ENCODE results near the gene TMC5. TPM values are rescaled to one million over a fixed set of nuclear protein-coding genes. Genes with fewer than 3 reads are reported as not detected.

TMC5 gene
- total RNA-seq, 1 experiment from 2014 or later = 52.5 TPM

DNA sequence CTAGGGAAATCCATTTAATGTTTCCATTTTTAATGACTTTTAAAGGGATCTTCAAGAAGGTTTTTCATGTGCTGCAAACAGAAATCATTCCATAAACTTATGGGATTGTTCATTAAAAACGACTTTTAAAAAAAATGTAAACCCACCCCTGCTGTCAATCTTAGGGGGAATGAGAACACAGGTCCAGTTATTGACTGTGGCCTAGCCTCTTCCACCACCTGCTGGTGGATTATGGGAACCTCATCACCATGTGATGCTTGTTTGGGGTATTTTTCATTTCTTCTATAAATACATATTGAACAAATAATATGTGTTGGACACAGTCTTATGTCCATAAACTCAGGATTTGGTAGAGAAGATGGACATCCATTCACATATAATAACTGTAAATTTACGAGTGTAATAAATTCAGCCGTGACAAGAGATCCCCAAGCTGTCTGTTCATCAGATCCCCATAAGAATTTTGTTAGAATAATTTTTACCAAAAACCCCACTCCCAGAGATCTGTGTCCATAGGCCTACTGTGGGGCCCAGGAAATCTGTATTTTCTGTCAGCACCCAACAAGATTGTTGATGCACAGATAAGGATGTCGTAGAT, 42.0 kb upstream of the TMC5 start:
- CTCF ChIA-PET = no interaction called here
- BruUV-seq (replicated peaks) = no TSS peak

DNA sequence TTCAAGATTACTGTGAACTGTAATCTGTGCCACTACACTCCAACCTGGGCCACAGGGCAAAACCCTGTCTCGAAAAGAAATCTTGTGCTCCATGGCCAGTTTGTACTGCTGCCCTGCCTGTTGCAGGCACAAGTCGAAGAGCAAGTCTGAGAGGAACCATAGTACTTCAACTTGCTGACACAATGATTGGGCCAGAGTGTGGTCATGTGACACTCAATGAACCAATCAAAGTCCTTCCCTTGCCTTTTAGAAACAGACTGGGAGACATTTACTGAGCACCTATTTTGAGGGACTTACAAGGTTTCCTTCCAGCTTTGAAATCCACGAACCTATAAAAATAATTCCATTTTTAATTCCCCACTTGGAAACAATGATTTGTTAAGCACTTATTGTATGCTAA, 39.8 kb upstream of the TMC5 start:
- Histone ChIP-seq H3K27me3 (ENCODE audit: insufficient read depth, low read depth) (no peaks in the 10 kb centered on the region), H3K4me2 (no peak overlapping the region), H3K4me3 (no peak overlapping the region), H3K4me1 (replicated peaks; ENCODE audit: insufficient read depth) (peaks cover 17% of the 10 kb centered on the region), H3K9me3 (ENCODE audit: insufficient read depth, low read depth) (no peaks in the 10 kb centered on the region), H3K79me2 (ENCODE audit: low read depth) (no peaks in the 10 kb centered on the region), H3F3A (ENCODE audit: insufficient read depth, low read depth) (peaks cover 14% of the 10 kb centered on the region; the same call in 1 of the 2 replicates), H3K9me2 (ENCODE audit: insufficient read depth) (no peaks in the 10 kb centered on the region), H4K20me1 (ENCODE audit: insufficient read depth) (no peaks in the 10 kb centered on the region), H2AFZ (no peak overlapping the region), H3K36me3 (ENCODE audit: low read depth) (no peaks in the 10 kb centered on the region), H3K27ac (no peak overlapping the region)
- intact Hi-C loops (cut with micrococcal nuclease; ENCODE audit: unreplicated experiment) = loop anchor here (5.0 to 10.0 kb wide), 4 partner anchors 93 to 196 kb away; partner anchors contain the start of gene CLEC19A
- TF ChIP-seq, protein P1, sequence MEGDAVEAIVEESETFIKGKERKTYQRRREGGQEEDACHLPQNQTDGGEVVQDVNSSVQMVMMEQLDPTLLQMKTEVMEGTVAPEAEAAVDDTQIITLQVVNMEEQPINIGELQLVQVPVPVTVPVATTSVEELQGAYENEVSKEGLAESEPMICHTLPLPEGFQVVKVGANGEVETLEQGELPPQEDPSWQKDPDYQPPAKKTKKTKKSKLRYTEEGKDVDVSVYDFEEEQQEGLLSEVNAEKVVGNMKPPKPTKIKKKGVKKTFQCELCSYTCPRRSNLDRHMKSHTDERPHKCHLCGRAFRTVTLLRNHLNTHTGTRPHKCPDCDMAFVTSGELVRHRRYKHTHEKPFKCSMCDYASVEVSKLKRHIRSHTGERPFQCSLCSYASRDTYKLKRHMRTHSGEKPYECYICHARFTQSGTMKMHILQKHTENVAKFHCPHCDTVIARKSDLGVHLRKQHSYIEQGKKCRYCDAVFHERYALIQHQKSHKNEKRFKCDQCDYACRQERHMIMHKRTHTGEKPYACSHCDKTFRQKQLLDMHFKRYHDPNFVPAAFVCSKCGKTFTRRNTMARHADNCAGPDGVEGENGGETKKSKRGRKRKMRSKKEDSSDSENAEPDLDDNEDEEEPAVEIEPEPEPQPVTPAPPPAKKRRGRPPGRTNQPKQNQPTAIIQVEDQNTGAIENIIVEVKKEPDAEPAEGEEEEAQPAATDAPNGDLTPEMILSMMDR (conservative IDR thresholded peaks at IDR 0.05) = no peak
- no peak for TF ChIP-seq EZH2 (IDR thresholded peaks at IDR 0.05; ENCODE audit: low read depth)
- ChIA-PET CTCF (no interaction called here), POLR2A (ENCODE audit: unreplicated experiment) (no interaction called here)
- BruUV-seq (replicated peaks) = no TSS peak
- DNase-seq = no peak

More for the DNA sequence above, 42.0 kb upstream of the TMC5 start:
- POLR2A ChIA-PET (ENCODE audit: unreplicated experiment) = no interaction called here
- Histone ChIP-seq H3K79me2 (ENCODE audit: low read depth) (no peaks in the 10 kb centered on the region), H3K9me3 (ENCODE audit: insufficient read depth, low read depth) (no peaks in the 10 kb centered on the region), H3K4me2 (no peak overlapping the region), H3K4me1 (replicated peaks; ENCODE audit: insufficient read depth) (no peaks in the 10 kb centered on the region; the same call in 1 of the 2 replicates), H4K20me1 (ENCODE audit: insufficient read depth) (no peaks in the 10 kb centered on the region; the same call in 1 of the 2 replicates), H3F3A (ENCODE audit: insufficient read depth, low read depth) (no peaks in the 10 kb centered on the region), H3K4me3 (no peak overlapping the region), H3K27ac (0 out of 2 replicates have a peak overlapping the region, but pooled peaks have one; percentile 2), H3K27me3 (ENCODE audit: insufficient read depth, low read depth) (no peaks in the 10 kb centered on the region), H3K36me3 (ENCODE audit: low read depth) (no peaks in the 10 kb centered on the region), H3K9me2 (ENCODE audit: insufficient read depth) (no peaks in the 10 kb centered on the region), H2AFZ (no peak overlapping the region)
- intact Hi-C loops (cut with micrococcal nuclease; ENCODE audit: unreplicated experiment) = loop anchor here (1.0 to 10.0 kb wide), 7 partner anchors 91 to 392 kb away; partner anchors contain the start of genes CLEC19A and TMC7
- TF ChIP-seq EZH2 (IDR thresholded peaks at IDR 0.05; ENCODE audit: low read depth) = no peak
- TF ChIP-seq, protein P1 (conservative IDR thresholded peaks at IDR 0.05) = peak; percentile 95
- peak; percentile 55 to 62 for DNase-seq

DNA sequence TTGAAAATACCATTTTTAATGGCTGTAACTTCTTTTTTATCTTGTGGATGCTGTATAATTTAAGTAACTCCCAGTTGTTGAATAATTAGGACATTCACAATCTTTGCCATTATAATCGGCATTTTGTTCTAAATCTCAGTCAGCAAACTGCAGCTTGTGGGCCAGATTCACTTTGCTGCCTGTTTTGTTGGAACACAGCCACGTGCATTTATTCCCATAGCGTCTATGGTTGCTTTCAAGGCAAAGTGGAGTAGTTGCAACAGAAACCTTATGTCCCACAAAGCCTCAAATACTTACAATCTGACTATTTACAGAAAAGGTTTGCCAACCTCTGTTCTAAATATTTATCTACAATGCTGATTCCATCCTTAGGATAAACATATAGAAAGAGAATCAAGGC, 39.2 kb upstream of the TMC5 start:
- H3K27me3 ChIP-seq (ENCODE audit: insufficient read depth, low read depth) = no peaks in the 10 kb centered on the region
- no peaks in the 10 kb centered on the region for H3K9me2 ChIP-seq (ENCODE audit: insufficient read depth)
- no TSS peak for BruUV-seq (replicated peaks)
- H4K20me1 ChIP-seq (ENCODE audit: insufficient read depth) = no peaks in the 10 kb centered on the region
- H3F3A ChIP-seq (ENCODE audit: insufficient read depth, low read depth) = peaks cover 19% of the 10 kb centered on the region; the same call in 1 of the 2 replicates
- H3K9me3 ChIP-seq (ENCODE audit: insufficient read depth, low read depth) = no peaks in the 10 kb centered on the region
- CTCF ChIA-PET = no interaction called here
- DNase-seq = no peak
- POLR2A ChIA-PET (ENCODE audit: unreplicated experiment) = no interaction called here
- H3K36me3 ChIP-seq (ENCODE audit: low read depth) = no peaks in the 10 kb centered on the region
- intact Hi-C loops (cut with micrococcal nuclease; ENCODE audit: unreplicated experiment) = loop anchor here (5.0 to 10.0 kb wide), 4 partner anchors 94 to 196 kb away; partner anchors contain the start of gene CLEC19A
- H2AFZ ChIP-seq = no peak overlapping the region
- H3K27ac ChIP-seq = no peak overlapping the region
- TF ChIP-seq EZH2 (IDR thresholded peaks at IDR 0.05; ENCODE audit: low read depth) = no peak
- TF ChIP-seq, protein P1 (conservative IDR thresholded peaks at IDR 0.05) = no peak
- no peaks in the 10 kb centered on the region for H3K79me2 ChIP-seq (ENCODE audit: low read depth)
- H3K4me1 ChIP-seq (replicated peaks; ENCODE audit: insufficient read depth) = peaks cover 23% of the 10 kb centered on the region
- no peak overlapping the region for H3K4me2 ChIP-seq
- no peak overlapping the region for H3K4me3 ChIP-seq
